NCI-H446 (cell line): ENCODE measurements around the gene MRPL42.
"Not testable (repeated sequence)": the region's sequence is repeated elsewhere in the genome, so short reads cannot be mapped to it uniquely, and the experiment has no call there.

ENCODE experiments used
- DNase-seq, 2 experiments: peaks; one replicate each; lab custom pipeline; 2025; lab: John Stamatoyannopoulos, UW

The MRPL42 gene

DNA sequence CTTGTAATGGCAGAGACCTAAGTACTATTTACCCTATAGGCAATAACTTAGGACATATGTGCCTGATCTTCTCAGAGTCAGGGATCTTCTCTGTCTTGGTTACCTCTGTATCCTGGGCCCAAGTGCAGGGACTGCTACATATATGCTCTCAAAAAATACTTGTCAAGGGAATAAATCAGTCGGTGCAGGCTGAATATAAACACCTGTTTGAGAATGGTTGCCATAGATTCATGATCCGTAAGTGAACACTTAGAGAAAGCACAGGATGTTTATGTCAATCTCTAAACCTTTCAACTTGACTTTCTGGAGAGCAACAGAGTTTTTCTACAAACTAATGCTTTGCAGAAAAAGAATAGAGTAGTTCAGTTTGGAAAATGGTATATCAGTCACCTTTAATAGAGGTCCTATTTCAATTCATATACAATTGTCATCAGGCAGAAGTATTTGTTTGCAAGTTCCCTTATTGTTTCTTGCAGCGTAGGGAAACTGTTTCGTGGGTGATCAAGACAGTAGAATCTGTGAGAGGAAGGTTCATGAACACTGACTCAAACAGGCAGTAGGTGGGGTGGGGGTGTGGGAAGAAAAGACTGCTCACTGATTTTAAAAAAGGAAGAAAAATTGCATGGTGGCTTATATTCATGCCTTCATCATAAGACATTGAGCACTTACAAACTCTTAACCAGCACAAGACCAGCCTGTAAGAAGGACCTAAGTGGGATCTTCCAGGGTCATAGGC lies 19.6 kb upstream of the MRPL42 start:
- no peak for DNase-seq

GRCh38 chr12:93448796-93449195 lies 18.5 kb upstream of the MRPL42 start:
- no peak for DNase-seq

DNA sequence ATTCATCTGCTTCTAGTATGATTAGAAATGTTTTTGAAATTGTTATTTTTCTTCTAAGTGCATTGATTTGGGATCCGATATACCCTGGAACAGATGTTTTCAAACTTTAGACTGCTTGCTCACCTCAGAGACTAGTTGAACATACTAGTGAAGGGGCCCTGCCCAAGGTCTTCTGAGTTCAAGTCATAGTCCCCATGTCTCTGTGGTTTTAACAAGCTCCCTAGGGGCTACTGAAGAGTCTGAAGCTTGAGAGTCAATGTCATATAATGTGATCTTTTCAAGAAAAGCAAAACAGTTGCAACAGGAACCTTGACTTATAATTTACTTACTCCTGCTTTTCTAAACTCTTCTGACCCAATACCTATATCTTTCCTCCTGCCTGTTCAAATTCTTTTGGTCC lies 18.0 kb upstream of the MRPL42 start:
- DNase-seq = no peak

DNA sequence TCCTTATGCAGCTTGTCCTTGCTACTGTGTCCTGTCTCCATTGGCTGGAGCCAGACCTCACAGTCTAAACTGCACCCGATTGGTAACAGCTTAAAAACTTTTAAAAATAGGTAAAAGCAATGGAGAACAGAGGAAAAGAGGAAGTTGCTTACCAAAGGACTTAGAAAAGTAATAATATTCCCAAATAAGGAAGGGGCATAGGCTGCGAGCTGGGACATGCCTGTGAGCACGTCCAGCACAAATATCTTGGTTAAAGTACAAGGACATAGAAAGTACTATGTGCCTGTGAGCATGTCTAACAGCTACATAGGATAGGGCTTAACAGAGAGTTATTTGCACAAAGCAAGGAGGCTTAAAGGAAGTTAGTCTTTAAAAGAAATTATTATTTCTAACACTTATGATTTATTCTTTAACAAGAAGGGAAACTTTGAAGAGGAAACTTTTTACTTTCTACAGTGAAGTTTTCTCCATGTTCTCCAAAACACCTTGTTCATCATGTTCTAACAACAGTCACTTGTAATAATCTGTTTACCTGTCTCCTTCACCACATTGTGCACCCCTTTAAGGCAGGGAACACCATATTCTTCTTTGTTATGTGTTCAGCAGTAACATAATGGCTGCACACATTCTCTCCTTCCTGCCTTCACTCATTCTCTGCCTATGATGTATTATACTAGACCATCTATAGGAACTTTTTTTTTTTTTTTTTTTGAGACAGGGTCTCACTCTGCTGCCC lies 15.7 kb upstream of the MRPL42 start:
- no peak for DNase-seq

GRCh38 chr12:93453633-93454032 lies 13.7 kb upstream of the MRPL42 start:
- DNase-seq = no peak

DNA sequence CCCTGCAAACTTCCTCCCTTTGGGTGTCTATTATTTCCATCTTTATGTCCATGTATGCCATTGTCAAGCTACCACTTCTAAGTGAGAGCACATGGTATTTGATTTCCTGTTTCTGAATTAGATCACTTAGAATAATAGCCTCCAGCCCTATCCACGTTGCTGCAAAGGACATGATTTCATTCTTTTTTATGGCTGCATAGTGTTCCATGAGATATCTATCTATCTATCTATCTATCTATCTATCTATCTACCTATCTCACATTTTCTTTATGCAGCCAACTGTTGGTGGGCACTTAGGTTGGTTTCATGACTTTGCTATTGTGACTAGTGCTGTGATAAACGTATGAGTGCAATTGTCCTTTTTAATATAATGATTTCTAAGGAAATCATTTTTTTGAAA lies 11.2 kb upstream of the MRPL42 start:
- DNase-seq = no peak

GRCh38 chr12:93459097-93459496 lies 8.2 kb upstream of the MRPL42 start:
- DNase-seq = no peak

DNA sequence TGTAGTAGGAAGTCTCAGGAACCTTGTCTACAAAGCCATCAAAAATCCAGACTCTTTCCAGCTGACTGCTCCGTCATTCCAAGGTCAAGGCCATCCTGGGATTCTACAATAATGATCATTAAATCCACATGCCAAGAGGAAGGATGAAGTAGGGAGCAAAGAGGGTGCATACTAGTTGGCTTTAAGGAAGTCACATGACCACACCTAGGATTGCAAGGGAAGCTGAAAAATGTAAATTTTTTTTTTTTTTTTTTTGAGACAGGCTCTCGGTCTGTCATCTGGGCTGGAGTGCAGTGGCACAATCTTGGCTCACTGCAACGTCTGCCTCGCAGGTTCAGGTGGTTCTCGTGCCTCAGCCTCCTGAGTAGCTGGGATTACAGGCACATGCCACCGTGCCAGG lies 7.3 kb upstream of the MRPL42 start:
- DNase-seq = no peak

DNA sequence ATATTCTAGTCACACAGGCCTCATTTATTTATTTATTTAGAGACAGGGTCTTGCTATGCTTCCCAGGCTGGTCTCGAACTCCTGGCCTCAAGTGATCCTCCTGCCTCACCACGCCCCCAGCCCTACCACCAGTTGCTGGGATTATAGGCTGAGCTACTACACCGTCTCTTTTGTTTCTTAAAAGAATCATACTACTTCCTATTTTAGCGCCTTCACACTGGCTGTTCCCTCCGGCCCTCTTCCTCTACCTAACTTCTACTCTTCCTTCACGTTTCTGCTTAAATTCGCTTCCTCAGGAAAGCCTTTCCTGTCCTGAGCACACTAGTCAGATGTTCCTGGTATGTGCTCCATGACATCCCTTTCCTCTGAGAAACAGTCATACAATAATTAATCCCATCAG lies 6.4 kb upstream of the MRPL42 start:
- DNase-seq = no peak

DNA sequence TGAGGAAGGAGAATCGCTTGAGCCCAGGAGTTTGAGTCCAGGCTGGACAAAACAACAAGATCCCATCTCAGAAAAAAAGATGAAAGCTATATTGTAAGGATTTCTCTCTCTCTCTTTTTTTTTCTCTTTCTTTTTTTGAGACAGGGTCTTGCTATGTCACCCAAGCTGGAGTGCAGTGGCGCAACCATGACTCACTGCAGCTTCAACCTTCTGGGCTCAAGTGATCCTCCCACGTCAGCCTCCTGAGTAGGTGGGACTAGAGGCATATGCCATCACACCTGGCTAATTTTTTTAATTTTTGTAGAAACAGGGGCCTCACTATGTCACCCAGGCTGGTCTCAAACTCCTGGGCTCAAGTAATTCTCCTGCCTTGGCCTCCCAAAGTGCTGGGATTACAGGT lies 5.8 kb upstream of the MRPL42 start:
- DNase-seq = no peak

- no peak for DNase-seq
These were observed 1.5 kb upstream of the MRPL42 start for GRCh38 chr12:93465841-93466240.

- DNase-seq = no peak
These were observed 526 bp upstream of the MRPL42 start for GRCh38 chr12:93466625-93467350.

GRCh38 chr12:93468008-93468371 lies 676 bp downstream of the MRPL42 start:
- DNase-seq = no peak

GRCh38 chr12:93469386-93469785 lies 2.1 kb downstream of the MRPL42 start:
- no peak for DNase-seq

DNA sequence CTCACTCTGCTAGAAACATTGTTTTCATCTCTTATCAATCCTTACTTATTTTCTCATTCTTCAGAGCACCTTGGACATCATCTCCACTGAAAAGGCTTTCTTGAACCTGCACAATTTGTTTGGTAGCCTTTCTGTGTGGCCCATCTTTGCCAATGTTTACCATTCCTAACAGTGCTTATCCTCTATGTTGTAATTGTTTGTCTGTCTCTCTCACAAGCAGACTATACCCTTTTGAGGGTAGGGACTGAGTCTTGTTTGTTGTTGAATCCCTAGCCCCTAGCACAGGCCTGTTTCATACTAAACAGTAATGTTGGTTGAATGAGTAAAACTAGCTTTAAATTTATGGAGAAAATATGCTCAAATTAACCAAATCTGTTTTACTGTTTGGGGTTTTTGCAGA lies 9.2 kb downstream of the MRPL42 start:
- no peak for DNase-seq

GRCh38 chr12:93482721-93483120 lies 15.4 kb downstream of the MRPL42 start:
- DNase-seq = no peak

DNA sequence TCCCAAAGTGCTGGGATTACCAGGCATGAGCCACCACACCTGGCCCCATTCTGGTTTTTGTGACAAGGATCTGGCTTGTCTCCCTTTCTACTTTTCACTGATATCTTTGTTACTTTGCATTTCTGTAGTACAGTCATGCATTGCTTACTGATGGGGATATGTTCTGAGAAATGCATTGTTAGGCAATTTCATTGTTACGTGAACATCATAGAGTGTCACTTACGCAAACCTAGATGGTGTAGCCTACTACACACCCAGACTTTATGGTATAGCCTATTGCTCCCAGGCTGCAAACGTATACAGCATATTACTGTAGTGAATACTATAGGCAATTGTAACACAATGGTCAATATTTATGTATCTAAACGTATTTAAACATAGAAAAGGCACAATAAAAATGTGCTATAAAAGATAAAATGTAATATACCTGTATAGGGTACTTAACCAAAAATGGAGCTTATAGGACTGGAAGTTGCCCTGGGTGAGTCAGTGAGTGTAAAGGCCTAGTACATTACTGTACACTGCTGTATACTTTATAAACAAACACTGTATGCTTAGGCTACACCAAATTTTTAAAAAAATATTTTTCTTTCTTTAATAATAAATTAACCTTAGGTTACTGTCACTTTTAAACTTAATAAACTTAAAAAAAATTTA lies 16.0 kb downstream of the MRPL42 start:
- DNase-seq = no peak

GRCh38 chr12:93484315-93484981 lies 17.1 kb downstream of the MRPL42 start:
- no peak for DNase-seq

DNA sequence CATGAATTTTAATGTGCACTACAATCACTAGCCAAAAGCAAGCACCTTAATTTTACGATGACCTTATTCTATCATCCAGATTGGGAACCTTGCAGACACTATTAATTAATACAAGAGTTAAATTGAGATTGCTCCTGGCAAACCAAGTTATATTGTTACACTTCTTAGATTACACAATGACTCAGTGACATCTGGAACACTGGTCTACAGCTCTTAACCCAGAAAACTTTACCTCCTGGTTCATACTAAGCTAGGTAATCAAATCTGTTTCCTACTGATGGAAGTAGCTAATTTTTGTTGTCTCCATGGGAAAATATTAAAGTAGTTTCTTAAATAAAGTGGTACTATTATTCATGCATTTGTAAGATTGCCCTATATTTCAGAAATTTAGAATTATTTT lies 25.5 kb downstream of the MRPL42 start:
- not testable (repeated sequence) for DNase-seq

GRCh38 chr12:93494096-93494495 lies 26.8 kb downstream of the MRPL42 start:
- no peak for DNase-seq

DNA sequence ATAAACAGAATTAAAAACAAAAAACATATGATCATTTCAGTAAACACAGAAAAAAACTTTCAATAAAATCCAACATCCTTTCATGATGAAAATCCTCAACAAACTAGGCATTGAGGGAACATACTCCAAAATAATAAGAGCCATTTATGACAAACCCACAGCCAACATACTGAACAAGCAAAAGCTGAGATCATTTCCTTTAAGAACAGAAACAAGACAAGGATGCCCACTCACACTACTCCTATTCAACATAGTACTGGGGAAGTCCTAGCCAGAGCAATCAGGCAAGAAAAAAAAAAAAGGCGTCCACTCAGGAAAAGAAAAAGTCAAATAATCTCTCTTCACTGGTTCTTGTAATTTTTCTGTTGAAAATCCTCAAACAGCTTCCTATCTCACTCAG lies 30.1 kb downstream of the MRPL42 start:
- no peak for DNase-seq

DNA sequence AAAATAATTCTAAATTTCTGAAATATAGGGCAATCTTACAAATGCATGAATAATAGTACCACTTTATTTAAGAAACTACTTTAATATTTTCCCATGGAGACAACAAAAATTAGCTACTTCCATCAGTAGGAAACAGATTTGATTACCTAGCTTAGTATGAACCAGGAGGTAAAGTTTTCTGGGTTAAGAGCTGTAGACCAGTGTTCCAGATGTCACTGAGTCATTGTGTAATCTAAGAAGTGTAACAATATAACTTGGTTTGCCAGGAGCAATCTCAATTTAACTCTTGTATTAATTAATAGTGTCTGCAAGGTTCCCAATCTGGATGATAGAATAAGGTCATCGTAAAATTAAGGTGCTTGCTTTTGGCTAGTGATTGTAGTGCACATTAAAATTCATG lies 31.5 kb downstream of the MRPL42 start:
- not testable (repeated sequence) for DNase-seq
